Endothelial cell of umbilical vein (primary cell): Measurements from ENCODE around the gene SCML2. TPM values are rescaled to one million over a fixed set of nuclear protein-coding genes. Genes with fewer than 3 reads are reported as not detected.
A peak's percentile ranks its signal among the peaks of the same experiment; 100 is the strongest.

Experiments
- BruUV-seq: library from RNA; stranded (reverse); fragments of 400-500 nt; replicated peaks from 2 replicates; lab custom pipeline; 2021; lab: Mats Ljungman, UMichigan
- CTCF ChIA-PET: fragments of 300-600, 350-600 bp; sonication (Branson Sonifier 250); formaldehyde crosslinking; loops from one replicate; lab custom pipeline; 2021; ENCODE audit warnings: antibody characterized with exemption, inconsistent platforms; lab: Charles Lee
- POLR2A ChIA-PET: fragments of 300-600, 350-600 bp; sonication (Branson Sonifier 250); formaldehyde crosslinking; loops from one replicate; lab custom pipeline; 2021; ENCODE audit warnings: antibody characterized with exemption, inconsistent platforms; lab: Charles Lee
- DNase-seq: peaks from one replicate; pipeline ENCODE4 v3.0.0-alpha.2; 2011; ENCODE audit warnings: low read depth, low spot score
- FAIRE-seq: peaks from 2 replicates; lab custom pipeline; 2011; peaks lifted over from hg19 to GRCh38; lab: Jason Lieb, UNC
- H2AFZ ChIP-seq: 2 replicates; pipeline ENCODE4 v1.6.0; 2012; ENCODE audit warnings: low read depth, low read length, control low read depth, inconsistent platforms
- H3K27ac ChIP-seq: 2 replicates; pipeline ENCODE4 v1.5.1; 2011; ENCODE audit warnings: low read depth, mild to moderate bottlenecking, control low read depth, low read length, moderate library complexity; ENCODE audit not compliant: insufficient read depth
- H3K27me3 ChIP-seq, 2 experiments: 2 replicates each; pipeline versions ENCODE4 v1.6.0 to v1.6.1; 2011; ENCODE audit warnings: low read length in 2 of 2, mixed read lengths in 1 of 2; ENCODE audit not compliant: control insufficient read depth in 2 of 2, insufficient read depth in 2 of 2
- H3K36me3 ChIP-seq, 2 experiments: 2 replicates in 1 of 2; 3 replicates in 1 of 2; pipeline ENCODE4 v1.5.1; 2011; ENCODE audit warnings: low read length in 2 of 2, mild to moderate bottlenecking in 1 of 2, moderate library complexity in 1 of 2; ENCODE audit not compliant: control insufficient read depth in 2 of 2, insufficient read depth in 2 of 2; ENCODE audit errors: extremely low read depth in 1 of 2
- H3K4me1 ChIP-seq: 3 replicates; pipeline ENCODE4 v1.5.1; 2011; ENCODE audit warnings: mild to moderate bottlenecking, low read length; ENCODE audit not compliant: control insufficient read depth, insufficient read depth; ENCODE audit errors: extremely low read depth
- H3K4me2 ChIP-seq: 2 replicates; pipeline ENCODE4 v1.6.1; 2011; ENCODE audit warnings: low read length, control low read depth, mixed read lengths; ENCODE audit not compliant: insufficient read depth
- H3K4me3 ChIP-seq, 3 experiments: fragments of 200-600 bp in 1 of 3; sonication (generic), shearing (Covaris generic) in 1 of 3; replicated peaks in 1 of 3; 2 replicates each; pipeline ENCODE4 v1.5.1; 2011 to 2016; ENCODE audit warnings: control low read depth in 3 of 3, low read length in 3 of 3, mild to moderate bottlenecking in 2 of 3, inconsistent platforms in 1 of 3, low read depth in 1 of 3, moderate library complexity in 1 of 3; ENCODE audit not compliant: insufficient read depth in 1 of 3
- H3K79me2 ChIP-seq: 2 replicates; pipeline ENCODE4 v1.6.0; 2012; ENCODE audit warnings: low read length, inconsistent platforms; ENCODE audit not compliant: control insufficient read depth, insufficient read depth
- H3K9ac ChIP-seq: replicated peaks from 2 replicates; pipeline ENCODE3; 2011; ENCODE audit warnings: low read length, control low read depth; ENCODE audit not compliant: insufficient read depth; ENCODE audit errors: extremely low read depth
- H3K9me1 ChIP-seq: replicated peaks from 3 replicates; pipeline ENCODE4 v1.6.0; 2011; ENCODE audit warnings: mild to moderate bottlenecking, low read length; ENCODE audit not compliant: control insufficient read depth, insufficient read depth; ENCODE audit errors: extremely low read depth
- H3K9me3 ChIP-seq: replicated peaks from 2 replicates; pipeline ENCODE4 v1.5.1; 2012; ENCODE audit warnings: low read length, inconsistent platforms; ENCODE audit not compliant: control insufficient read depth, insufficient read depth
- H4K20me1 ChIP-seq: replicated peaks from 2 replicates; pipeline ENCODE3; 2011; ENCODE audit warnings: mild to moderate bottlenecking, low read length; ENCODE audit not compliant: control insufficient read depth, insufficient read depth; ENCODE audit errors: extremely low read depth
- CTCF ChIP-seq, 2 donors: IDR thresholded peaks; 1 replicate in 1 of 2; 2 replicates in 1 of 2; pipeline ENCODE4 v1.5.1; 2011; ENCODE audit warnings: low read length in 2 of 2, mild to moderate bottlenecking in 2 of 2, moderate library complexity in 2 of 2, control low read depth in 1 of 2, inconsistent platforms in 1 of 2, low read depth in 1 of 2; ENCODE audit not compliant: insufficient read depth in 1 of 2; ENCODE audit errors: extremely low read depth in 1 of 2
- EZH2 ChIP-seq: IDR thresholded peaks from 2 replicates; pipeline ENCODE4 v1.6.1; 2012; ENCODE audit warnings: borderline replicate concordance, low read depth, mild to moderate bottlenecking, moderate library complexity, low read length, inconsistent platforms; ENCODE audit not compliant: severe bottlenecking
- FOS ChIP-seq: IDR thresholded peaks from 2 replicates; pipeline ENCODE4 v1.6.1; 2011; ENCODE audit warnings: mild to moderate bottlenecking, low read length, moderate library complexity, borderline replicate concordance; ENCODE audit not compliant: insufficient read depth
- GATA2 ChIP-seq: IDR thresholded peaks from 2 replicates; pipeline ENCODE4 v1.7.0; 2011; ENCODE audit warnings: low read depth, mild to moderate bottlenecking, moderate library complexity, mixed read lengths, low read length; ENCODE audit not compliant: insufficient read length, insufficient read depth
- JUN ChIP-seq: IDR thresholded peaks from 2 replicates; pipeline ENCODE4 v1.6.1; 2011; ENCODE audit warnings: borderline replicate concordance, low read depth; ENCODE audit not compliant: insufficient read length, insufficient read depth
- MAX ChIP-seq: IDR thresholded peaks from 2 replicates; pipeline ENCODE4 v1.6.1; 2011; ENCODE audit not compliant: insufficient read depth, insufficient read length
- MYC ChIP-seq: IDR thresholded peaks from one replicate; pipeline ENCODE4 v1.6.1; 2011; ENCODE audit warnings: mild to moderate bottlenecking, low read depth, low read length
- POLR2A ChIP-seq: IDR thresholded peaks from 2 replicates; pipeline ENCODE4 v1.6.1; 2012; ENCODE audit warnings: low read depth, mild to moderate bottlenecking, control low read depth, low read length
- POLR2AphosphoS5 ChIP-seq: IDR thresholded peaks from 2 replicates; pipeline ENCODE4 v1.6.1; 2012; ENCODE audit warnings: low read depth, mild to moderate bottlenecking, control low read depth, low read length, moderate library complexity; ENCODE audit not compliant: insufficient read depth
- dilution Hi-C: fragments of 300-500 bp; cut with MboI; formaldehyde crosslinking; loops from one replicate; pipeline ENCODE4 v1.15.0; 2019; ENCODE audit warnings: low sequenced_read_pairs; ENCODE audit not compliant: extremely low pct_ligation_motif_present
- intact Hi-C: fragments of 100-400 bp; cut with micrococcal nuclease; formaldehyde crosslinking; loops from one replicate; pipeline ENCODE4 v1.10.0; 2022
- polyA plus RNA-seq, 4 experiments: library from polyadenylated mRNA; depleted of rRNA in 3 of 4; stranded (reverse) in 3 of 4; unstranded in 1 of 4; fragments of >200 nt; gene quantifications; 2 replicates each; pipeline versions ENCODE4 v1.2.1 to v1.2.3, GENCODE V29; 2011 to 2012; ENCODE audit warnings: missing spikeins in 1 of 4
- total RNA-seq: library from RNA; stranded (reverse); gene quantifications from 2 replicates; pipeline ENCODE4 v1.2.3, GENCODE V29; 2021

The SCML2 gene
- total and polyA plus RNA-seq, 2 donors (not counting 3 experiments of a cell fraction or from before 2014, with no cell fraction given), result 1.4 to 2.7 TPM

DNA sequence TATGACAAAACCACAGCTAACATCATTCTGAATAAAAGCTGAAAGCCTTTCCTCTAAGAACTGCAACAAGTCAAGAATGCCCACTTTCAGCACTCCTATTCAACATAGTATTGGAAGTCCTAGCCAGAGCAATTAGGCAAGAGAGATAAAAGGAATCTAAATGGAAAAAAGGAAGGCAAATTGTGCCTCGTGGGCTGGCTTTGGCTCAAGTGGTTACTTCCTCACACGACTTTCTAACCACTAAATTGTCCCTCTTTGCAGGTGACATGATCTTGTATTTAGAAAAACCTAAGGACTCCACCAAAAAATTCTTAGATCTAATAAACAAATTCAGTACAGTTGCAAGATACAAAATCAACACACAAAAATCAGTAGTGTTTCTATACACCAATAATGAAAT, 57.2 kb downstream of the SCML2 start:
- BruUV-seq, result no TSS peak
- ChIA-PET CTCF (no interaction called here), POLR2A (no interaction called here)
- H3K36me3 ChIP-seq, result no peaks in the 10 kb centered on the region
- H4K20me1 ChIP-seq, result no peaks in the 10 kb centered on the region
- dilution Hi-C loops, result no loop called here
- H3K27me3 ChIP-seq, result no peaks in the 10 kb centered on the region
- no peaks in the 10 kb centered on the region for H3K79me2 ChIP-seq
- H3K9ac ChIP-seq, result no peak overlapping the region
- no peak overlapping the region for H3K4me2 ChIP-seq
- H3K9me3 ChIP-seq, result no peaks in the 10 kb centered on the region
- H3K9me1 ChIP-seq, result no peaks in the 10 kb centered on the region
- DNase-seq, result no peak
- H3K4me1 ChIP-seq, result no peaks in the 10 kb centered on the region
- intact Hi-C loops, result no loop called here
- FAIRE-seq, result peak; percentile 4
- no peak for TF ChIP-seq FOS
- TF ChIP-seq POLR2A, result no peak
- TF ChIP-seq EZH2, result no peak
- TF ChIP-seq JUN, result no peak
- no peak for TF ChIP-seq GATA2
- no peak for TF ChIP-seq MAX
- no peak for TF ChIP-seq POLR2AphosphoS5
- no peak for TF ChIP-seq MYC
- no peak for TF ChIP-seq CTCF (IDR thresholded peaks at IDR 0.05; ENCODE audit: extremely low read depth in 1 of 2, insufficient read depth in 1 of 2, low read depth in 1 of 2, low read length in 2 of 2)
- H3K27ac ChIP-seq, result no peak overlapping the region
- H3K4me3 ChIP-seq, result no peak overlapping the region
- no peak overlapping the region for H2AFZ ChIP-seq
